GM13976 (cell line): ENCODE results near the gene PATZ1.
A peak's percentile ranks its signal among the peaks of the same experiment; 100 is the strongest.

ENCODE experiments used
- DNase-seq: peaks from one replicate; pipeline ENCODE4 v3.0.0; 2012; ENCODE audit warnings: low spot score
- in situ Hi-C: fragments of 300-500 bp; cut with MboI; formaldehyde crosslinking; loops from one replicate; pipeline ENCODE4 v1.12.0; 2022; ENCODE audit warnings: low sequenced_read_pairs, mixed read lengths, inconsistent platforms; ENCODE audit not compliant: unreplicated experiment
- TF ChIP-seq, protein P1 (sequence below): IDR thresholded peaks from 2 replicates; pipeline ENCODE4 v1.5.1; 2012; ENCODE audit warnings: borderline replicate concordance, mild to moderate bottlenecking; ENCODE audit not compliant: insufficient read depth; ENCODE audit errors: extremely low read depth, missing control alignments, control extremely low read depth

Gene PATZ1

GRCh38 chr22:31343235-31344191 lies 2.6 kb downstream of the PATZ1 start:
- TF ChIP-seq, protein P1, sequence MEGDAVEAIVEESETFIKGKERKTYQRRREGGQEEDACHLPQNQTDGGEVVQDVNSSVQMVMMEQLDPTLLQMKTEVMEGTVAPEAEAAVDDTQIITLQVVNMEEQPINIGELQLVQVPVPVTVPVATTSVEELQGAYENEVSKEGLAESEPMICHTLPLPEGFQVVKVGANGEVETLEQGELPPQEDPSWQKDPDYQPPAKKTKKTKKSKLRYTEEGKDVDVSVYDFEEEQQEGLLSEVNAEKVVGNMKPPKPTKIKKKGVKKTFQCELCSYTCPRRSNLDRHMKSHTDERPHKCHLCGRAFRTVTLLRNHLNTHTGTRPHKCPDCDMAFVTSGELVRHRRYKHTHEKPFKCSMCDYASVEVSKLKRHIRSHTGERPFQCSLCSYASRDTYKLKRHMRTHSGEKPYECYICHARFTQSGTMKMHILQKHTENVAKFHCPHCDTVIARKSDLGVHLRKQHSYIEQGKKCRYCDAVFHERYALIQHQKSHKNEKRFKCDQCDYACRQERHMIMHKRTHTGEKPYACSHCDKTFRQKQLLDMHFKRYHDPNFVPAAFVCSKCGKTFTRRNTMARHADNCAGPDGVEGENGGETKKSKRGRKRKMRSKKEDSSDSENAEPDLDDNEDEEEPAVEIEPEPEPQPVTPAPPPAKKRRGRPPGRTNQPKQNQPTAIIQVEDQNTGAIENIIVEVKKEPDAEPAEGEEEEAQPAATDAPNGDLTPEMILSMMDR = no peak
- in situ Hi-C loops = no loop called here
- peak; percentile 56 for DNase-seq

- TF ChIP-seq, protein P1 = no peak
- DNase-seq = no peak
- in situ Hi-C loops = no loop called here
Measured at GRCh38 chr22:31342389-31343140, 3.6 kb downstream of the PATZ1 start.

DNA sequence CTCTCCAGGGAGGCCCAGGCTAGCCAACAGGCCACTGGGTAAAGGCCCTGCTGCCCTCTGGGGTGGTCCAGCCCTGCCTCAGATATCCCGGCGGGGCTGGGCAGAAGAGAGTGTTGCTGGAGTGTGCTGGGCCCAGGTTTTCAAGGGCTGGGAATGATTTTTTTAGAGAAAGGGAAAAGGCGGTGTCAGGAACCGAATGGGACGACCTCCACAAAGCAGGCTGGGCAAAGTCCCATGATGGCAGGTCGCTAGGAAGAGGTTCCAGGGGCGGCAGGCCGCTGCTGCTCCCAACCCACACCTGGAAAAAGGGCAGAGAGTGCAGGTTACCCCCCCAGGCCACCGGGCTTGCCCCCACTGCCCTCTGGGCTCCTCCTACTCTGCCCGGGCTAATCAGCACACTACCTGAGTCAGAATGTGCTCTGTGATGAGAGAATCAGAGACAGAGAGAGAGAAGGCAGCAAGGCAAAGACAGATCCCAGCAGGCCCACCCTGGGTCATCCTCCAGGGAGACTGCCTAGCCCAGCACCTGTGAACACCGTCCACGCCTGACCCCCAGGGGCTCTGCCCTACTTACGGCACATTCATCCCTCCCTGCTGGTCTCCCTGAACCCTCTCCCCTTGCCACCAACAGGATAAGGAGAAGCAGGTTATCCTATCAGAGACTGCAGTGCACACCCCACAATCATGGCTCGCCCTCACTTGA lies 4.6 kb downstream of the PATZ1 start:
- in situ Hi-C loops = no loop called here
- TF ChIP-seq, protein P1 = no peak
- no peak for DNase-seq

GRCh38 chr22:31340765-31341247 lies 5.3 kb downstream of the PATZ1 start:
- DNase-seq = no peak
- in situ Hi-C loops = no loop called here
- TF ChIP-seq, protein P1 = no peak

- in situ Hi-C loops = no loop called here
- DNase-seq = no peak
- TF ChIP-seq, protein P1 = no peak
Measured at GRCh38 chr22:31340360-31340759, 5.8 kb downstream of the PATZ1 start.
